ENCODE measurements around the gene DYNC2H1.
A peak's percentile ranks its signal among the peaks of the same experiment; 100 is the strongest.

Gene DYNC2H1

GRCh38 chr11:103109818-103110388 is 677 bp downstream of the DYNC2H1 start:
- peak overlapping the region; percentile 54 for H2AFZ ChIP-seq (ENCODE audit: low read depth, low read length)
- no peaks in the 10 kb centered on the region for H3K9me3 ChIP-seq (ENCODE audit: insufficient read depth, low read length)
- no peaks in the 10 kb centered on the region for H4K20me1 ChIP-seq (ENCODE audit: insufficient read depth, low read length)
- H3K79me2 ChIP-seq (ENCODE audit: low read length): no peaks in the 10 kb centered on the region
- H3K27ac ChIP-seq (ENCODE audit: low read length): no peak overlapping the region
- peak overlapping the region; percentile 80 for H3K4me3 ChIP-seq (ENCODE audit: low read length)
- no peak for TF ChIP-seq EZH2phosphoT487 (IDR thresholded peaks at IDR 0.05; ENCODE audit: low read depth)
- TF ChIP-seq CTCF (IDR thresholded peaks at IDR 0.05; ENCODE audit: low read depth, low read length): no peak
- H3K4me2 ChIP-seq (ENCODE audit: low read length): peak overlapping the region; percentile 72
- H3K4me1 ChIP-seq (ENCODE audit: low read length): peaks cover 4% of the 10 kb centered on the region
- H3K36me3 ChIP-seq (replicated peaks; ENCODE audit: low read depth, low read length): no peaks in the 10 kb centered on the region
- H3K27me3 ChIP-seq (ENCODE audit: low read depth, low read length): no peaks in the 10 kb centered on the region
- 0 out of 2 replicates have a peak overlapping the region, but pooled peaks have one; percentile 9 for H3K9ac ChIP-seq (ENCODE audit: low read length)

DNA sequence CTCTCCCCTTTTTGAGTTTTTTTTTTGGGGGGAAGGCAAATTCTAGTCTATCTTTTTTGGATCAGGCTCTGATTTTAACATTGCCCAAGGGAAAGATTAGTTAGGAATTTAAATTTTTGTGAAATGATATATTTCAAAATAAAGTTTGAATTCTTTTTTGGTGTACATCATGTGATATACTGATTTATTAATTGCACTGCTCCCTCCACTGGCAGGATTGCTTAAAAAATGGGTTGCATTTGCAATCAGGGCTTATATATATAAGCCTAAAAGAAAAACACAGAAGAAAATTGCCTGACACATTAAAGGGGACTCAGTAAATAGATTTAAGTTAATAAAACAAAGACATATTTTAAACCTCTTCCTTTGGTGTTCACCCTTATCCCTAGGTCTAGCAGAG is 1.2 kb downstream of the DYNC2H1 start:
- no peak overlapping the region for H3K9ac ChIP-seq (ENCODE audit: low read length)
- no peaks in the 10 kb centered on the region for H3K9me3 ChIP-seq (ENCODE audit: insufficient read depth, low read length)
- no peak overlapping the region for H2AFZ ChIP-seq (ENCODE audit: low read depth, low read length)
- peaks cover 4% of the 10 kb centered on the region for H3K4me1 ChIP-seq (ENCODE audit: low read length)
- H3K79me2 ChIP-seq (ENCODE audit: low read length): no peaks in the 10 kb centered on the region
- H3K27me3 ChIP-seq (ENCODE audit: low read depth, low read length): no peaks in the 10 kb centered on the region
- TF ChIP-seq CTCF (IDR thresholded peaks at IDR 0.05; ENCODE audit: low read depth, low read length) (no peak), EZH2phosphoT487 (IDR thresholded peaks at IDR 0.05; ENCODE audit: low read depth) (no peak)
- H3K4me3 ChIP-seq (ENCODE audit: low read length): no peak overlapping the region
- no peaks in the 10 kb centered on the region for H3K36me3 ChIP-seq (replicated peaks; ENCODE audit: low read depth, low read length)
- no peak overlapping the region for H3K4me2 ChIP-seq (ENCODE audit: low read length)
- H3K27ac ChIP-seq (ENCODE audit: low read length): no peak overlapping the region
- H4K20me1 ChIP-seq (ENCODE audit: insufficient read depth, low read length): no peaks in the 10 kb centered on the region

DNA sequence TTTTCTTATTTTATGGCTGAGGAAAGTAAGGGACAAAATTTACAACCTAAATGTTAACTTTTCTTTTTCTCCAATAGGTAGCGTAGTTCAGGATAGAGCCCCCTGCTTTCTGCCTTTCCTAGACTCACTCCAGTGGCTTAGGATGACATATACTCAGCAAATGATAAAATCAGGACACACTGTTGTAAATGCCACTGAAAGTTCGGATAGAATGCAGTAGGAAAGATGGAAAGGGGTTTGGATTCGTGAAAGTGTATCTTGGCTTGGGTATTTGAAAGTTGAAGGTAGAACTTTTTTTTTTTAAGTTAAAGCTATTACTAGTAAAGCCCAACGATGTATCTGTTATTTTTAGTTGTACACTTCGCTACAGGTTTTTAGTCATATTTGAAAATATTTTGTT is 2.2 kb downstream of the DYNC2H1 start:
- no peak overlapping the region for H3K4me3 ChIP-seq (ENCODE audit: low read length)
- H3K9me3 ChIP-seq (ENCODE audit: insufficient read depth, low read length): no peaks in the 10 kb centered on the region
- peaks cover 4% of the 10 kb centered on the region for H3K4me1 ChIP-seq (ENCODE audit: low read length)
- H2AFZ ChIP-seq (ENCODE audit: low read depth, low read length): no peak overlapping the region
- H3K27me3 ChIP-seq (ENCODE audit: low read depth, low read length): no peaks in the 10 kb centered on the region
- no peak overlapping the region for H3K9ac ChIP-seq (ENCODE audit: low read length)
- H3K36me3 ChIP-seq (replicated peaks; ENCODE audit: low read depth, low read length): no peaks in the 10 kb centered on the region
- TF ChIP-seq CTCF (IDR thresholded peaks at IDR 0.05; ENCODE audit: low read depth, low read length): no peak
- TF ChIP-seq EZH2phosphoT487 (IDR thresholded peaks at IDR 0.05; ENCODE audit: low read depth): no peak
- no peaks in the 10 kb centered on the region for H4K20me1 ChIP-seq (ENCODE audit: insufficient read depth, low read length)
- no peak overlapping the region for H3K27ac ChIP-seq (ENCODE audit: low read length)
- H3K79me2 ChIP-seq (ENCODE audit: low read length): no peaks in the 10 kb centered on the region
- no peak overlapping the region for H3K4me2 ChIP-seq (ENCODE audit: low read length)

GRCh38 chr11:103112364-103112763 is 3.1 kb downstream of the DYNC2H1 start:
- no peak overlapping the region for H2AFZ ChIP-seq (ENCODE audit: low read depth, low read length)

More at GRCh38 chr11:103112364-103112763, 3.1 kb downstream of the DYNC2H1 start:
- H3K9me3 ChIP-seq (ENCODE audit: insufficient read depth, low read length): no peaks in the 10 kb centered on the region
- H3K4me3 ChIP-seq (ENCODE audit: low read length): no peak overlapping the region
- TF ChIP-seq EZH2phosphoT487 (IDR thresholded peaks at IDR 0.05; ENCODE audit: low read depth): no peak
- no peak for TF ChIP-seq CTCF (IDR thresholded peaks at IDR 0.05; ENCODE audit: low read depth, low read length)
- H3K4me1 ChIP-seq (ENCODE audit: low read length): peaks cover 4% of the 10 kb centered on the region
- no peaks in the 10 kb centered on the region for H3K79me2 ChIP-seq (ENCODE audit: low read length)
- no peaks in the 10 kb centered on the region for H4K20me1 ChIP-seq (ENCODE audit: insufficient read depth, low read length)
- H3K4me2 ChIP-seq (ENCODE audit: low read length): no peak overlapping the region
- no peaks in the 10 kb centered on the region for H3K36me3 ChIP-seq (replicated peaks; ENCODE audit: low read depth, low read length)
- H3K27me3 ChIP-seq (ENCODE audit: low read depth, low read length): no peaks in the 10 kb centered on the region
- no peak overlapping the region for H3K9ac ChIP-seq (ENCODE audit: low read length)
- no peak overlapping the region for H3K27ac ChIP-seq (ENCODE audit: low read length)
